B cell (primary cell): Measurements from ENCODE around the gene SEC61B. TPM values are rescaled to one million over a fixed set of nuclear protein-coding genes. Genes with fewer than 3 reads are reported as not detected.

Experiments
- ATAC-seq: fragments of 200-7000 bp; cut with Tn5 transposase; one replicate; pipeline ENCODE4 v1.10.0; 2021; ENCODE audit warnings: low read depth, mild to moderate bottlenecking, moderate number of reproducible peaks, moderate library complexity
- CTCF ChIA-PET: fragments of 350-600 bp; sonication (Branson Sonifier 250); formaldehyde crosslinking; loops from one replicate; lab custom pipeline; 2021; ENCODE audit warnings: antibody characterized with exemption, inconsistent platforms; lab: Charles Lee
- POLR2A ChIA-PET: fragments of 350-600 bp; sonication (Branson Sonifier 250); formaldehyde crosslinking; loops from one replicate; lab custom pipeline; 2021; ENCODE audit warnings: antibody characterized with exemption; lab: Charles Lee
- DNase-seq: peaks from one replicate; pipeline ENCODE4 v3.0.0; 2013
- H2AFZ ChIP-seq: 2 replicates; pipeline ENCODE4 v1.6.1; 2012; ENCODE audit warnings: mild to moderate bottlenecking, low read depth, low read length; ENCODE audit not compliant: insufficient read depth, poor library complexity, severe bottlenecking
- H3K27ac ChIP-seq, 2 donors: 1 replicate in 1 of 2; 2 replicates in 1 of 2; pipeline ENCODE4 v1.5.1; 2012 to 2013; ENCODE audit warnings: low read length in 2 of 2, mild to moderate bottlenecking in 2 of 2, moderate library complexity in 1 of 2
- H3K27me3 ChIP-seq, 4 experiments: fragments of 200-600 bp in 1 of 4; sonication (generic) in 1 of 4; replicated peaks in 1 of 4; 1 replicate in 2 of 4; 2 replicates in 2 of 4; pipeline versions ENCODE4 v1.6.1 to v1.7.0; 2013 to 2016; ENCODE audit warnings: low read length in 3 of 4, mild to moderate bottlenecking in 2 of 4, mixed read lengths in 1 of 4, moderate library complexity in 1 of 4; ENCODE audit not compliant: insufficient read depth in 4 of 4, control insufficient read depth in 3 of 4; ENCODE audit errors: control extremely low read depth in 1 of 4
- H3K36me3 ChIP-seq, 2 experiments: replicated peaks in 1 of 2; 1 replicate in 1 of 2; 2 replicates in 1 of 2; pipeline versions ENCODE4 v1.6.1 to v1.7.1; 2013; ENCODE audit warnings: low read length in 1 of 2; ENCODE audit not compliant: insufficient read depth in 2 of 2, control insufficient read depth in 1 of 2; ENCODE audit errors: control extremely low read depth in 1 of 2, extremely low read depth in 1 of 2
- H3K4me1 ChIP-seq, 2 donors: fragments of 200-600 bp in 1 of 2; sonication (generic) in 1 of 2; 1 replicate in 1 of 2; 2 replicates in 1 of 2; pipeline versions ENCODE4 v1.5.1 to v1.6.1; 2013 to 2017; ENCODE audit warnings: low read length in 2 of 2; ENCODE audit not compliant: control insufficient read depth in 2 of 2, insufficient read depth in 2 of 2
- H3K4me2 ChIP-seq: replicated peaks from 2 replicates; pipeline ENCODE3; 2012; ENCODE audit warnings: mild to moderate bottlenecking, low read depth, low read length; ENCODE audit not compliant: poor library complexity, severe bottlenecking
- H3K4me3 ChIP-seq, 5 experiments: fragments of 200-600 bp in 1 of 5; sonication (generic) in 1 of 5; 1 replicate in 3 of 5; 2 replicates in 2 of 5; pipeline versions ENCODE4 v1.5.1 to v1.7.0; 2011 to 2016; ENCODE audit warnings: low read length in 4 of 5, mild to moderate bottlenecking in 4 of 5, low read depth in 2 of 5, control low read depth in 1 of 5, moderate library complexity in 1 of 5; ENCODE audit not compliant: insufficient read depth in 1 of 5; ENCODE audit errors: control extremely low read depth in 1 of 5, extremely low read depth in 1 of 5
- H3K79me2 ChIP-seq: fragments of 200-600 bp; sonication (generic); one replicate; pipeline ENCODE4 v1.6.0; 2016; ENCODE audit warnings: low read length; ENCODE audit not compliant: control insufficient read depth, insufficient read depth
- H3K9ac ChIP-seq: fragments of 200-600 bp; sonication (generic); 2 replicates; pipeline ENCODE4 v1.6.1; 2017; ENCODE audit warnings: mild to moderate bottlenecking, low read length, moderate library complexity
- H3K9me3 ChIP-seq, 3 donors: one replicate each; pipeline versions ENCODE4 v1.6.1 to v1.7.1; 2013; ENCODE audit warnings: low read length in 2 of 3; ENCODE audit not compliant: control insufficient read depth in 2 of 3, insufficient read depth in 1 of 3; ENCODE audit errors: control extremely low read depth in 1 of 3
- H4K20me1 ChIP-seq: 2 replicates; pipeline ENCODE4 v1.6.0; 2012; ENCODE audit warnings: mild to moderate bottlenecking, low read length; ENCODE audit not compliant: insufficient read depth, control insufficient read depth, poor library complexity, severe bottlenecking
- H3K27ac Mint-ChIP-seq: one replicate; pipeline ENCODE4 v1.8.0; 2021; ENCODE audit warnings: mixed read lengths
- H3K27me3 Mint-ChIP-seq: one replicate; pipeline ENCODE4 v1.8.0; 2021; ENCODE audit warnings: mixed read lengths
- H3K4me1 Mint-ChIP-seq: one replicate; pipeline ENCODE4 v1.8.0; 2021; ENCODE audit warnings: mixed read lengths
- H3K4me3 Mint-ChIP-seq: one replicate; pipeline ENCODE4 v1.8.0; 2021; ENCODE audit warnings: mixed read lengths
- H3K9me3 Mint-ChIP-seq: one replicate; pipeline ENCODE4 v1.8.0; 2022; ENCODE audit warnings: mixed read lengths; ENCODE audit not compliant: insufficient read depth
- CTCF ChIP-seq: fragments of 200-600 bp; IDR thresholded peaks from one replicate; pipeline ENCODE4 v1.8.0; 2022; ENCODE audit warnings: antibody characterized with exemption, mild to moderate bottlenecking
- EZH2 ChIP-seq: IDR thresholded peaks from 2 replicates; pipeline ENCODE4 v1.6.1; 2012; ENCODE audit warnings: borderline replicate concordance, low read depth, mild to moderate bottlenecking, moderate library complexity, low read length; ENCODE audit not compliant: insufficient read depth, poor library complexity, severe bottlenecking
- WGBS: methylation state at CpG from one replicate; pipeline ENCODE4 v1.1.5; 2013; ENCODE audit warnings: missing lambda C conversion rate; ENCODE audit not compliant: insufficient coverage; 5-methylcytosine and 5-hydroxymethylcytosine counted together
- intact Hi-C: fragments of 100-400 bp; cut with micrococcal nuclease; formaldehyde crosslinking; loops from one replicate; pipeline ENCODE4 v1.10.0; 2022
- polyA plus RNA-seq: library from polyadenylated mRNA; depleted of rRNA; stranded (reverse); fragments of >200 nt; gene quantifications from 2 replicates; pipeline ENCODE4 v1.2.3, GENCODE V29; 2012
- total RNA-seq, 2 donors: library from RNA; stranded (reverse); fragments of 120-200 nt in 1 of 2; gene quantifications; 1 replicate in 1 of 2; 2 replicates in 1 of 2; pipeline versions ENCODE4 v1.2.3 to v1.2.4, GENCODE V29; 2013 to 2022

Gene SEC61B
- total and polyA plus RNA-seq, 2 donors (not counting 1 experiment from before 2014, with no cell fraction given): 70.2 to 92.1 TPM

GRCh38 chr9:99184475-99185347 is 37.4 kb upstream of the SEC61B start:
- Mint-ChIP-seq H3K9me3 (no peaks in the 10 kb centered on the region), H3K27me3 (no peaks in the 10 kb centered on the region), H3K4me1 (peaks cover 92% of the 10 kb centered on the region), H3K4me3 (peak overlapping the region; percentile 62), H3K27ac (peak overlapping the region; percentile 84)
- ChIA-PET POLR2A (interaction anchor here (0.6 to 2.1 kb wide), 10 partner anchors 17 to 1092 kb away, joined by 3 to 17 read pairs (median 4); partner anchors contain the start of genes ALG2, NR4A3 and SEC61B), CTCF (interaction anchor here (0.6 to 11.1 kb wide), 53 partner anchors 9 to 1140 kb away, joined by 3 to 185 read pairs (median 5); partner anchors contain the start of genes ALG2, NR4A3 and SEC61B)
- Histone ChIP-seq H3K4me2 (peak overlapping the region; percentile 59), H3K4me3 (peak overlapping the region in 3 of 5 experiments; percentile 6 to 36 (median 29)), H3K36me3 (no peaks in the 10 kb centered on the region), H4K20me1 (no peaks in the 10 kb centered on the region), H2AFZ (peak overlapping the region; percentile 77), H3K27me3 (no peaks in the 10 kb centered on the region), H3K9me3 (no peaks in the 10 kb centered on the region), H3K9ac (peak overlapping the region; percentile 1), H3K27ac (peak overlapping the region in 1 of 2 donors; percentile 3), H3K4me1 (peaks cover 49 to 65% of the 10 kb centered on the region in 2 donors), H3K79me2 (no peaks in the 10 kb centered on the region)
- ATAC-seq: peak; percentile 86
- DNase-seq: peak; percentile 89
- intact Hi-C loops: loop anchor here (1.0 to 10.0 kb wide), 13 partner anchors 17 to 1139 kb away; partner anchors contain the start of genes SEC61B and STX17
- TF ChIP-seq CTCF: peak; percentile 99
- TF ChIP-seq EZH2: no peak
- 60% methylated on average over 24 of the region's 29 CpGs for WGBS
